ENCODE results near the gene FARP2. TPM values are rescaled to one million over a fixed set of nuclear protein-coding genes. Genes with fewer than 3 reads are reported as not detected.
A peak's percentile ranks its signal among the peaks of the same experiment; 100 is the strongest.

The FARP2 gene
- total and polyA plus RNA-seq, 2 of the 13 experiments (the other 11 are each of a cell fraction or from before 2014, with no cell fraction given): 28.0 to 45.4 TPM

DNA sequence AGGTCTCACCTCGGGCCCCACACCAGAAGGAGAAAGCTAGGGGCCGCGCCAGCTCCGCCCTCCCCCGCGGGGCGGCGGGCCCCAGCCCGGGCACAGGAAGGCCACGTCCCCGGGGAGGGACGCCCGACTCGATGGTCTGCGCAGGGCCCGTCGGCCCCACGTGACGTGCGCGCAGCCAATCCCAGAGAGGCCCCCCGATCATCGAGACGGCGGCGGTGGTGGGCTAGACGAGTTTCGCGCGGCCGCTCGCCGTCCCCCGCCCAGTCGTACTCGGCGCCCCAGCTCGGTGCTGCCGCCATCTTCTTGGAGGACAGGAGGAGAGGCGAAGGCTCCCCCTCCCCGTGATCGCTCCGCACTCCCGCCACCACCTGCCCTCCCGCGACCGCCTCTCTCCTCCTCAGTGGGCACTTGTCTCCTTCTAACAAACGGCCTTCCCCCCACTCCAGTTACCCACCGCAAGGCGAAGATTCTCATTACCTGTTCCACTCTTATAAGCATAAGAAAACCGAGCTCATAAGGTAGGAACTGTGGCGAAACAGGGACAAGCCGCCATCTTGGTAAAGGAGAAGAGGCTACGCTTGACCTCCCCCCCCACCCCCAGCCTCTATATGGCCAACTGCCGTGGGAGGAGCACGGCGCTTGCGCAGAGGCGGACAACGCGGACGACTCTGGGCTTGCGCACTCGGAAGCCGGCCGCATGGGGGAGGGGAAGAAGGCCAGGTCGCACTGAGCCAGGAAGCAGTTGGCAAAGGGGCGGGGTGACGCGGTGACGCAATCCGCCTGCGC lies 40.8 kb upstream of the FARP2 start, which contains the start of gene HDLBP (continued):
- no peak; the same call in 1 of the 2 replicates for TF ChIP-seq ZNF337 (CRISPR knock-in tag; IDR thresholded peaks at IDR 0.05; ENCODE audit: borderline replicate concordance, low read depth)
- TF ChIP-seq GATA4 (IDR thresholded peaks at IDR 0.05; ENCODE audit: borderline replicate concordance, low read depth): no peak; the same call in 1 of the 2 replicates
- peak; percentile 93 for TF ChIP-seq MEIS2 (CRISPR knock-in tag; IDR thresholded peaks at IDR 0.05)
- TF ChIP-seq RXRB (CRISPR knock-in tag; IDR thresholded peaks at IDR 0.05; ENCODE audit: borderline replicate concordance): peak; percentile 47; the same call in 1 of the 2 replicates
- TF ChIP-seq ZSCAN31 (CRISPR knock-in tag; IDR thresholded peaks at IDR 0.05; ENCODE audit: low read depth): peak; percentile 69; the same call in 1 of the 2 replicates
- TF ChIP-seq NBN (conservative IDR thresholded peaks at IDR 0.05): no peak
- peak; percentile 86; the same call in 1 of the 2 replicates for TF ChIP-seq ZNF44 (CRISPR knock-in tag; IDR thresholded peaks at IDR 0.05)
- TF ChIP-seq, protein P1, sequence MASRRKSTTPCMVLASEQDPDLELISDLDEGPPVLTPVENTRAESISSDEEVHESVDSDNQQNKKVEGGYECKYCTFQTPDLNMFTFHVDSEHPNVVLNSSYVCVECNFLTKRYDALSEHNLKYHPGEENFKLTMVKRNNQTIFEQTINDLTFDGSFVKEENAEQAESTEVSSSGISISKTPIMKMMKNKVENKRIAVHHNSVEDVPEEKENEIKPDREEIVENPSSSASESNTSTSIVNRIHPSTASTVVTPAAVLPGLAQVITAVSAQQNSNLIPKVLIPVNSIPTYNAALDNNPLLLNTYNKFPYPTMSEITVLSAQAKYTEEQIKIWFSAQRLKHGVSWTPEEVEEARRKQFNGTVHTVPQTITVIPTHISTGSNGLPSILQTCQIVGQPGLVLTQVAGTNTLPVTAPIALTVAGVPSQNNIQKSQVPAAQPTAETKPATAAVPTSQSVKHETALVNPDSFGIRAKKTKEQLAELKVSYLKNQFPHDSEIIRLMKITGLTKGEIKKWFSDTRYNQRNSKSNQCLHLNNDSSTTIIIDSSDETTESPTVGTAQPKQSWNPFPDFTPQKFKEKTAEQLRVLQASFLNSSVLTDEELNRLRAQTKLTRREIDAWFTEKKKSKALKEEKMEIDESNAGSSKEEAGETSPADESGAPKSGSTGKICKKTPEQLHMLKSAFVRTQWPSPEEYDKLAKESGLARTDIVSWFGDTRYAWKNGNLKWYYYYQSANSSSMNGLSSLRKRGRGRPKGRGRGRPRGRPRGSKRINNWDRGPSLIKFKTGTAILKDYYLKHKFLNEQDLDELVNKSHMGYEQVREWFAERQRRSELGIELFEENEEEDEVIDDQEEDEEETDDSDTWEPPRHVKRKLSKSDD (CRISPR knock-in tag; IDR thresholded peaks at IDR 0.05; ENCODE audit: low read depth): peak; percentile 94
- peak; percentile 94 for TF ChIP-seq ZNF775 (CRISPR knock-in tag; IDR thresholded peaks at IDR 0.05; ENCODE audit: borderline replicate concordance)
- TF ChIP-seq NFYB (CRISPR knock-in tag; IDR thresholded peaks at IDR 0.05): peak; percentile 92
- TF ChIP-seq RARA (CRISPR knock-in tag; IDR thresholded peaks at IDR 0.05): peak; percentile 37; the same call in 1 of the 2 replicates
- TF ChIP-seq, protein P2, sequence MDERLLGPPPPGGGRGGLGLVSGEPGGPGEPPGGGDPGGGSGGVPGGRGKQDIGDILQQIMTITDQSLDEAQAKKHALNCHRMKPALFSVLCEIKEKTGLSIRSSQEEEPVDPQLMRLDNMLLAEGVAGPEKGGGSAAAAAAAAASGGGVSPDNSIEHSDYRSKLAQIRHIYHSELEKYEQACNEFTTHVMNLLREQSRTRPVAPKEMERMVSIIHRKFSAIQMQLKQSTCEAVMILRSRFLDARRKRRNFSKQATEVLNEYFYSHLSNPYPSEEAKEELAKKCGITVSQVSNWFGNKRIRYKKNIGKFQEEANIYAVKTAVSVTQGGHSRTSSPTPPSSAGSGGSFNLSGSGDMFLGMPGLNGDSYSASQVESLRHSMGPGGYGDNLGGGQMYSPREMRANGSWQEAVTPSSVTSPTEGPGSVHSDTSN (CRISPR knock-in tag; IDR thresholded peaks at IDR 0.05): no peak; the same call in 1 of the 2 replicates
- TF ChIP-seq ZNF446 (CRISPR knock-in tag; IDR thresholded peaks at IDR 0.05): peak; percentile 85; the same call in 1 of the 2 replicates
- no peak; the same call in 1 of the 2 replicates for TF ChIP-seq ZNF33B (CRISPR knock-in tag; IDR thresholded peaks at IDR 0.05)
- TF ChIP-seq ZNF556 (CRISPR knock-in tag; IDR thresholded peaks at IDR 0.05; ENCODE audit: borderline replicate concordance): peak; percentile 98
- peak; percentile 72; the same call in 1 of the 2 replicates for TF ChIP-seq ZNF235 (CRISPR knock-in tag; IDR thresholded peaks at IDR 0.05; ENCODE audit: borderline replicate concordance)
- no peak for TF ChIP-seq AGO1 (IDR thresholded peaks at IDR 0.05; ENCODE audit: low read depth, low read length, poor library complexity, severe bottlenecking)
- TF ChIP-seq CBX5 (CRISPR knock-in tag; IDR thresholded peaks at IDR 0.05; ENCODE audit: borderline replicate concordance): peak; percentile 74
- no peak; the same call in 1 of the 2 replicates for TF ChIP-seq JDP2 (CRISPR knock-in tag; IDR thresholded peaks at IDR 0.05; ENCODE audit: borderline replicate concordance)
- TF ChIP-seq PHF5A (CRISPR knock-in tag; IDR thresholded peaks at IDR 0.05; ENCODE audit: low read depth, unreplicated experiment): peak; percentile 91
- TF ChIP-seq ZZZ3 (CRISPR knock-in tag; IDR thresholded peaks at IDR 0.05; ENCODE audit: borderline replicate concordance): peak; percentile 97
- TF ChIP-seq TSC22D2 (CRISPR knock-in tag; IDR thresholded peaks at IDR 0.05; ENCODE audit: borderline replicate concordance): no peak
- TF ChIP-seq PHB2 (IDR thresholded peaks at IDR 0.05; ENCODE audit: partially characterized antibody): no peak
- TF ChIP-seq ZBTB21 (CRISPR knock-in tag; IDR thresholded peaks at IDR 0.05): no peak; the same call in 1 of the 2 replicates
- peak; percentile 98 for TF ChIP-seq ZMYM4 (CRISPR knock-in tag; IDR thresholded peaks at IDR 0.05)
- TF ChIP-seq DMAP1 (CRISPR knock-in tag; IDR thresholded peaks at IDR 0.05): peak; percentile 98
- no peak; the same call in 1 of the 2 replicates for TF ChIP-seq NR2F2 (IDR thresholded peaks at IDR 0.05; ENCODE audit: borderline replicate concordance, low read depth)

Data from HepG2 (cell line).